ENCODE measurements around the gene COL24A1. TPM values are rescaled to one million over a fixed set of nuclear protein-coding genes. Genes with fewer than 3 reads are reported as not detected.
A peak's percentile ranks its signal among the peaks of the same experiment; 100 is the strongest.

The COL24A1 gene
- under 0.01 TPM in 2 replicates for total RNA-seq

DNA sequence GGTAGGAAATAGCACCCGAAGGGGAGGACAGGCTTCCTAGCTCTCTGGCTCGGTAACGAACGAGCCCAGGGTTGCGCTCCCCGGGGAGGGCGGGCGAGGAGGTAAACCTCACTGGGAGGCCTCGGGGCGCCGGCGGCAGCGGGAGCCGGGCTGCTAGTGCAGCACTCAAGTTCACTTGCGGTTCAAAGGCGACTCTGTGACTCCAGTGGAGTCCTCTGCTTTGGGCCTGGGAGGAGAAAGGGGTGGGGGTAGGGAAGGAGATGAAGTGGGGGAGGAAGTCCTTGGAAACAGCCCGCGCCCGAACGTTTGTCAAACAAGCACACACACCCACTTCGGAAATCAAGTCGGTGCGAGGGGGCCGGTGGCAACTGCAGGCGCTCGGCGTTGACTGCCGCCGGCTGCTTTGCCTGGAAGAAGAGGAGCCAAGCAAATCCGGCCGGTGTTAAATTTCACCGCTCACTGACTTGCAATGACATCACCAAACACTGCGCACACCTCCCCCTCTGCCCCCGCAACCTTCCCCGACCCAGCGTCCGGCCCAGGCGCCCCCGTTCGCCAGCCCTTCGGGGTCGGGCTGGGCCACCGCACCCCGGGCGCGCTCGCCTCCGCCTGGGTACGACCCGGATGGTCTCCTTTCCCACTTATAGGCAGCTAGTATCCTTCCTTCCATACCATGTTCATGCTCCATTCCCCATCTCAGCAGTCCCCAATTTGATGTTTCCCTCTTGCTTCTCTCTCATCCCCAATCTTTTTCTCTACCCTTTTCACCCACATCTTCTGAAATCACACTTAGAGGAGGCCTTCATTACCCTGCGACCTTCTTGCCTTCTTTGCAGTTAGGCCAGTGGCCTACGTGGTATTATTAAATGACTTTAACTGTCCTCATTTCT is at the start of gene COL24A1:
COL24A1 (minus strand) TSS at position 207 of the 890 bp plus-strand sequence. CDS start 376 bp downstream, outside the sequence.
- DNase-seq (ENCODE audit: low read depth) (peak; percentile 35), FAIRE-seq (no peak)
- TF ChIP-seq, protein P1, sequence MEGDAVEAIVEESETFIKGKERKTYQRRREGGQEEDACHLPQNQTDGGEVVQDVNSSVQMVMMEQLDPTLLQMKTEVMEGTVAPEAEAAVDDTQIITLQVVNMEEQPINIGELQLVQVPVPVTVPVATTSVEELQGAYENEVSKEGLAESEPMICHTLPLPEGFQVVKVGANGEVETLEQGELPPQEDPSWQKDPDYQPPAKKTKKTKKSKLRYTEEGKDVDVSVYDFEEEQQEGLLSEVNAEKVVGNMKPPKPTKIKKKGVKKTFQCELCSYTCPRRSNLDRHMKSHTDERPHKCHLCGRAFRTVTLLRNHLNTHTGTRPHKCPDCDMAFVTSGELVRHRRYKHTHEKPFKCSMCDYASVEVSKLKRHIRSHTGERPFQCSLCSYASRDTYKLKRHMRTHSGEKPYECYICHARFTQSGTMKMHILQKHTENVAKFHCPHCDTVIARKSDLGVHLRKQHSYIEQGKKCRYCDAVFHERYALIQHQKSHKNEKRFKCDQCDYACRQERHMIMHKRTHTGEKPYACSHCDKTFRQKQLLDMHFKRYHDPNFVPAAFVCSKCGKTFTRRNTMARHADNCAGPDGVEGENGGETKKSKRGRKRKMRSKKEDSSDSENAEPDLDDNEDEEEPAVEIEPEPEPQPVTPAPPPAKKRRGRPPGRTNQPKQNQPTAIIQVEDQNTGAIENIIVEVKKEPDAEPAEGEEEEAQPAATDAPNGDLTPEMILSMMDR (IDR thresholded peaks at IDR 0.05; ENCODE audit: insufficient read depth, low read length, severe bottlenecking): no peak
- Histone ChIP-seq H3K36me3 (ENCODE audit: control insufficient read depth, insufficient read depth, low read length) (no peaks in the 10 kb centered on the region), H3K27me3 (ENCODE audit: control insufficient read depth, insufficient read depth, low read length) (peaks cover 18% of the 10 kb centered on the region), H3K4me3 (ENCODE audit: low read depth, low read length) (peak within 1 kb of the TSS; percentile 19)

DNA sequence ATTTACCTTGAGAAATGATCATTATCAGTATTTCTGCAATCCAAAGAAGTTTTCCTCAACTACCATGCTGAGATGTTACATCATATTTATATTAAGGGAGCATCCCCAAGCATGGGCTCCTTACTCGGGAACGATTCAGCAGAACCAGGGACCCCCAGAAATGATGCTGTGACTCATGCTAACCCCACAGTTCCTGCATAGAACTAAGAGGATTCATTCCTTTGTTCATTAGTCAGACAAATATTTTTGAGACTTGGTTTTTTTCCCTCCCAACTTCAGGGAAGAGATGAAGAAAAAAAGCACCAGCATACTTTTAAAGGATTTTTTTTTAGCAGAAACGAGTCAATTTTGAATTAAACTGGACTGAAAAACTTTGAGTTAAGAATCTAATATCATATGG is 49.2 kb upstream of the COL24A1 start:
- H3K27me3 ChIP-seq (ENCODE audit: control insufficient read depth, insufficient read depth, low read length): no peaks in the 10 kb centered on the region
- H3K36me3 ChIP-seq (ENCODE audit: control insufficient read depth, insufficient read depth, low read length): no peaks in the 10 kb centered on the region
- TF ChIP-seq, protein P1 (IDR thresholded peaks at IDR 0.05; ENCODE audit: insufficient read depth, low read length, severe bottlenecking): no peak
- DNase-seq (ENCODE audit: low read depth) (no peak), FAIRE-seq (no peak)
- no peak overlapping the region for H3K4me3 ChIP-seq (ENCODE audit: low read depth, low read length)

DNA sequence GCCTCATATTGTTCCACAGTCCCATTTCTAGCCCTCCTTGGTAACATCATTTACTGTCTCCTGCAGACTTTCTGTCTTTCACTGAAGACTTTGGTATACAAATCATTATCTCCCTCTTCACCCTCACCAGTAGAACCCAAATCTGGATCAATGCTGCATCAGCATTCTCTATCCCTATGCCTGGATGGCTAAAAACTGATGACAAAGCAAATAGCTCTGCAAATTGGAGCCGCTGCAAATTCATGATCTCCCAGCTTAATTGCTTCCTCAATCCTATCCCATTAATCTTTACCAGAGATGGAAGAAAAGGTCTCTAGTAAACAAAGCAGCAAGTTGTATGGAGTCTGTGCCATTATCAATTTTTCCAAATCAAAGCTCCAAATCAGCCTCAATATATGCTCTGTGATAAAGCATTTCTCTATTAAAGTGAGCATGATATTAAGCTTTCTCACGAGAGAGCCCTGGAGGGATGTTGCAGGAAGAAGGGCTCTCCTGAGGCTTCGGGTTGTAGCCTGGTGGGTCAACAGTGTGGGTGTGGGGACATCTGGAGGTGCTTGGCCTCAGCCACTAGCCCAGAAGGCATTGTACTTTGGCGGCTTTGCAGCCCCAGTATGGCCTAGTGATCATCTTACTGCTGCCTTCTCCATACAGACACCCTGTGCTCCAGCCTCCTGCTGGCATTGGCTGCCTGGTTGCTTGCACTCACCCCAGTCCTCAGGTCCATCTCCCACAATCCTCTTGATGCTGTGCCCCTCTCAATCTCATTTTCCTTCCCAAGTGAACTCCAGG is 46.2 kb upstream of the COL24A1 start:
- DNase-seq (ENCODE audit: low read depth): no peak
- H3K27me3 ChIP-seq (ENCODE audit: control insufficient read depth, insufficient read depth, low read length): no peaks in the 10 kb centered on the region
- H3K36me3 ChIP-seq (ENCODE audit: control insufficient read depth, insufficient read depth, low read length): no peaks in the 10 kb centered on the region
- TF ChIP-seq, protein P1 (IDR thresholded peaks at IDR 0.05; ENCODE audit: insufficient read depth, low read length, severe bottlenecking): no peak
- no peak overlapping the region for H3K4me3 ChIP-seq (ENCODE audit: low read depth, low read length)
- FAIRE-seq: peak; percentile 13

DNA sequence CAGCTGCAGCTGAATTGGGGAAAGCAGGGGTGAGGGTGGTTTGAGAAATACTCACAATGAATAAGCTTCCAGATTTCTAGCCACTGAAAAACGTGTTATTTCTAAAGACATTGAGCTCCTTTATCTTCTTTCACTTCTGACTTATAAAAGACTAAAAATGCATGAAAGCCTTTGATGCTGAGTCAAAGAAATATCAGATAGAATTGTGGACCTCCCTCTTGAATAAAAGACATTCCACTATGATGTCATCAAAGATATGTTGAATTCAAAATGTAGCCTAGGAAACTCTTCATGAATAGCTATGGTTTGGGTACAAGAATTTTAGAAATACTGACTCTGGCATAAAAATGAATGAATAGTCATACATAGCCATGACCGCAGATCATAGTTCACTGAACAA is 44.7 kb upstream of the COL24A1 start:
- H3K36me3 ChIP-seq (ENCODE audit: control insufficient read depth, insufficient read depth, low read length): no peaks in the 10 kb centered on the region
- no peaks in the 10 kb centered on the region for H3K27me3 ChIP-seq (ENCODE audit: control insufficient read depth, insufficient read depth, low read length)
- TF ChIP-seq, protein P1 (IDR thresholded peaks at IDR 0.05; ENCODE audit: insufficient read depth, low read length, severe bottlenecking): no peak
- FAIRE-seq (no peak), DNase-seq (ENCODE audit: low read depth) (no peak)
- no peak overlapping the region for H3K4me3 ChIP-seq (ENCODE audit: low read depth, low read length)

DNA sequence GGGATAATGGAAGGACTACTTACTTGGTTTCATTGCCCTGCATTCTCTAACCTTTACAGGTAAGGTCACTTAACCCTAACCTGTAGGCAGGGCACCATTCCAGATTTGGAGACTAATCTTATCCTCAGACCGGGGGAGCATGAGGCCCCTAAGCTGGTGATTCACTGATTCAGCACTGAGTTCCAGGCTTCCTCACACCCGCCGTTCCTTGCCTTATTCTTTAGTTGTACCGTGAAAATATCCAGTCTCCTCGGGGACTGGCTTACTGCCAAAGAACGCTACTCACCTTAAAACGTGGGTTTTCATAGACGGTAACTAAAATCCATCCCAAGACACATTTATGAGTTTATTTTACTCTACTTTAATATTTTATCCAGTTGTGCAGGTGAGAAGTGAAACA is 44.3 kb upstream of the COL24A1 start:
- TF ChIP-seq, protein P1 (IDR thresholded peaks at IDR 0.05; ENCODE audit: insufficient read depth, low read length, severe bottlenecking): no peak
- DNase-seq (ENCODE audit: low read depth) (no peak), FAIRE-seq (no peak)
- no peaks in the 10 kb centered on the region for H3K27me3 ChIP-seq (ENCODE audit: control insufficient read depth, insufficient read depth, low read length)
- no peaks in the 10 kb centered on the region for H3K36me3 ChIP-seq (ENCODE audit: control insufficient read depth, insufficient read depth, low read length)
- no peak overlapping the region for H3K4me3 ChIP-seq (ENCODE audit: low read depth, low read length)

All from bronchial epithelial cell (primary cell).